Measurements from ENCODE around the gene RFNG.

Gene RFNG

GRCh38 chr17:82020572-82021106 is 31.0 kb downstream of the RFNG start:
- Histone ChIP-seq H3K4me2 (ENCODE audit: low read length) (no peak overlapping the region), H3K9me3 (ENCODE audit: insufficient read depth, low read depth, low read length) (peaks cover 3% of the 10 kb centered on the region), H4K91ac (ENCODE audit: low read depth, low read length) (no peak overlapping the region), H3K27me3 (ENCODE audit: insufficient read depth, low read length) (no peaks in the 10 kb centered on the region), H3K27ac (ENCODE audit: low read depth, low read length) (no peak overlapping the region), H3K9ac (ENCODE audit: low read length) (no peak overlapping the region), H2BK120ac (ENCODE audit: insufficient read depth, low read length, poor library complexity) (no peak overlapping the region), H2AFZ (ENCODE audit: insufficient read depth, low read length, poor library complexity) (no peak overlapping the region), H3K4me1 (ENCODE audit: control insufficient read depth in 1 of 2, insufficient read depth in 2 of 2, low read length in 2 of 2) (peaks cover 18 to 19% of the 10 kb centered on the region in 2 experiments), H2BK12ac (ENCODE audit: low read length) (no peak overlapping the region), H3K36me3 (ENCODE audit: control insufficient read depth in 1 of 2, insufficient read depth in 2 of 2, low read length in 2 of 2) (peaks cover 14 to 18% of the 10 kb centered on the region in 2 experiments), H3K14ac (ENCODE audit: low read length) (no peak overlapping the region), H3K79me2 (ENCODE audit: control insufficient read depth, insufficient read depth, low read length, poor library complexity) (peaks cover 8% of the 10 kb centered on the region), H3K79me1 (ENCODE audit: low read length) (peaks cover 6% of the 10 kb centered on the region), H4K8ac (ENCODE audit: low read depth, low read length) (no peak overlapping the region), H2BK5ac (ENCODE audit: low read depth, low read length, poor library complexity) (no peak overlapping the region), H3K18ac (ENCODE audit: low read length) (no peak overlapping the region), H3K4ac (ENCODE audit: low read depth, low read length) (no peak overlapping the region), H4K12ac (ENCODE audit: low read depth, low read length) (no peak overlapping the region), H3K4me3 (ENCODE audit: low read depth, low read length) (no peak overlapping the region), H2AK5ac (ENCODE audit: low read length) (no peak overlapping the region), H3K23ac (ENCODE audit: low read length) (no peak overlapping the region)
- no CpG with 5 or more reads among the region's 14 CpGs for WGBS (ENCODE audit: extremely low coverage, insufficient coverage, insufficient read length)
- no peak for DNase-seq

GRCh38 chr17:82019690-82020571 is 31.7 kb downstream of the RFNG start:
- Histone ChIP-seq H3K23ac (ENCODE audit: low read length) (no peak overlapping the region), H2AK5ac (ENCODE audit: low read length) (no peak overlapping the region), H2BK120ac (ENCODE audit: insufficient read depth, low read length, poor library complexity) (no peak overlapping the region), H3K14ac (ENCODE audit: low read length) (no peak overlapping the region), H3K18ac (ENCODE audit: low read length) (no peak overlapping the region), H3K4me2 (ENCODE audit: low read length) (no peak overlapping the region), H2BK12ac (ENCODE audit: low read length) (no peak overlapping the region), H3K9ac (ENCODE audit: low read length) (no peak overlapping the region), H3K27me3 (ENCODE audit: insufficient read depth, low read length) (no peaks in the 10 kb centered on the region), H4K12ac (ENCODE audit: low read depth, low read length) (no peak overlapping the region), H4K91ac (ENCODE audit: low read depth, low read length) (no peak overlapping the region), H4K8ac (ENCODE audit: low read depth, low read length) (no peak overlapping the region), H3K4me3 (ENCODE audit: low read depth, low read length) (peak overlapping the region; percentile 8), H3K4ac (ENCODE audit: low read depth, low read length) (no peak overlapping the region), H2BK5ac (ENCODE audit: low read depth, low read length, poor library complexity) (no peak overlapping the region), H3K79me1 (ENCODE audit: low read length) (peaks cover 6% of the 10 kb centered on the region), H3K27ac (ENCODE audit: low read depth, low read length) (no peak overlapping the region), H2AFZ (ENCODE audit: insufficient read depth, low read length, poor library complexity) (no peak overlapping the region), H3K79me2 (ENCODE audit: control insufficient read depth, insufficient read depth, low read length, poor library complexity) (peaks cover 8% of the 10 kb centered on the region), H3K9me3 (ENCODE audit: insufficient read depth, low read depth, low read length) (peaks cover 3% of the 10 kb centered on the region), H3K36me3 (ENCODE audit: control insufficient read depth in 1 of 2, insufficient read depth in 2 of 2, low read length in 2 of 2) (peaks cover 14 to 18% of the 10 kb centered on the region in 2 experiments), H3K4me1 (ENCODE audit: control insufficient read depth in 1 of 2, insufficient read depth in 2 of 2, low read length in 2 of 2) (peaks cover 18 to 19% of the 10 kb centered on the region in 2 experiments)
- DNase-seq, result peak in 1 of 2 donors; percentile 73
- WGBS (ENCODE audit: extremely low coverage, insufficient coverage, insufficient read length), result no CpG with 5 or more reads among the region's 34 CpGs

GRCh38 chr17:82018989-82019689 is 32.5 kb downstream of the RFNG start:
- Histone ChIP-seq H3K9me3 (ENCODE audit: insufficient read depth, low read depth, low read length) (peaks cover 3% of the 10 kb centered on the region), H3K4ac (ENCODE audit: low read depth, low read length) (no peak overlapping the region), H2BK12ac (ENCODE audit: low read length) (no peak overlapping the region), H4K91ac (ENCODE audit: low read depth, low read length) (no peak overlapping the region), H3K4me1 (ENCODE audit: control insufficient read depth in 1 of 2, insufficient read depth in 2 of 2, low read length in 2 of 2) (peaks cover 15 to 16% of the 10 kb centered on the region in 2 experiments), H3K79me2 (ENCODE audit: control insufficient read depth, insufficient read depth, low read length, poor library complexity) (peaks cover 8% of the 10 kb centered on the region), H3K36me3 (ENCODE audit: control insufficient read depth in 1 of 2, insufficient read depth in 2 of 2, low read length in 2 of 2) (peaks cover 17 to 18% of the 10 kb centered on the region in 2 experiments), H2BK120ac (ENCODE audit: insufficient read depth, low read length, poor library complexity) (no peak overlapping the region), H2AK5ac (ENCODE audit: low read length) (no peak overlapping the region), H2AFZ (ENCODE audit: insufficient read depth, low read length, poor library complexity) (no peak overlapping the region), H3K27ac (ENCODE audit: low read depth, low read length) (no peak overlapping the region), H2BK5ac (ENCODE audit: low read depth, low read length, poor library complexity) (no peak overlapping the region), H3K9ac (ENCODE audit: low read length) (no peak overlapping the region), H4K12ac (ENCODE audit: low read depth, low read length) (no peak overlapping the region), H3K79me1 (ENCODE audit: low read length) (peaks cover 6% of the 10 kb centered on the region), H3K27me3 (ENCODE audit: insufficient read depth, low read length) (no peaks in the 10 kb centered on the region), H3K18ac (ENCODE audit: low read length) (no peak overlapping the region), H3K4me2 (ENCODE audit: low read length) (no peak overlapping the region), H3K4me3 (ENCODE audit: low read depth, low read length) (no peak overlapping the region), H3K14ac (ENCODE audit: low read length) (no peak overlapping the region), H3K23ac (ENCODE audit: low read length) (no peak overlapping the region), H4K8ac (ENCODE audit: low read depth, low read length) (no peak overlapping the region)
- no peak for DNase-seq
- WGBS (ENCODE audit: extremely low coverage, insufficient coverage, insufficient read length), result no CpG with 5 or more reads among the region's 33 CpGs

- Histone ChIP-seq H3K23ac (ENCODE audit: low read length) (no peak overlapping the region), H3K18ac (ENCODE audit: low read length) (no peak overlapping the region), H3K9ac (ENCODE audit: low read length) (no peak overlapping the region), H3K4me2 (ENCODE audit: low read length) (no peak overlapping the region), H3K79me2 (ENCODE audit: control insufficient read depth, insufficient read depth, low read length, poor library complexity) (peaks cover 5% of the 10 kb centered on the region), H2BK120ac (ENCODE audit: insufficient read depth, low read length, poor library complexity) (no peak overlapping the region), H3K27ac (ENCODE audit: low read depth, low read length) (no peak overlapping the region), H3K9me3 (ENCODE audit: insufficient read depth, low read depth, low read length) (peaks cover 2% of the 10 kb centered on the region), H3K4ac (ENCODE audit: low read depth, low read length) (no peak overlapping the region), H3K36me3 (ENCODE audit: control insufficient read depth in 1 of 2, insufficient read depth in 2 of 2, low read length in 2 of 2) (peaks cover 17 to 18% of the 10 kb centered on the region in 2 experiments), H3K4me3 (ENCODE audit: low read depth, low read length) (no peak overlapping the region), H2BK12ac (ENCODE audit: low read length) (no peak overlapping the region), H2BK5ac (ENCODE audit: low read depth, low read length, poor library complexity) (no peak overlapping the region), H2AK5ac (ENCODE audit: low read length) (no peak overlapping the region), H2AFZ (ENCODE audit: insufficient read depth, low read length, poor library complexity) (no peak overlapping the region), H3K4me1 (ENCODE audit: control insufficient read depth in 1 of 2, insufficient read depth in 2 of 2, low read length in 2 of 2) (peaks cover 12 to 13% of the 10 kb centered on the region in 2 experiments), H3K79me1 (ENCODE audit: low read length) (peaks cover 8% of the 10 kb centered on the region), H4K12ac (ENCODE audit: low read depth, low read length) (no peak overlapping the region), H3K27me3 (ENCODE audit: insufficient read depth, low read length) (no peaks in the 10 kb centered on the region), H3K14ac (ENCODE audit: low read length) (no peak overlapping the region), H4K91ac (ENCODE audit: low read depth, low read length) (no peak overlapping the region), H4K8ac (ENCODE audit: low read depth, low read length) (no peak overlapping the region)
- WGBS (ENCODE audit: extremely low coverage, insufficient coverage, insufficient read length), result no CpG with 5 or more reads among the region's 19 CpGs
- peak in 1 of 2 donors; percentile 56 for DNase-seq
Observed at GRCh38 chr17:82018152-82018988, 33.2 kb downstream of the RFNG start.

Measured in trophoblast cell (in vitro differentiated cells and primary cell).